IMR-90 (cell line): ENCODE results near the gene SPI1. TPM values are rescaled to one million over a fixed set of nuclear protein-coding genes. Genes with fewer than 3 reads are reported as not detected.

Source experiments
- ATAC-seq: fragments of 200-7000 bp; cut with Tn5 transposase; 2 replicates; pipeline ENCODE4 v1.9.1; 2020; ENCODE audit warnings: low read depth, mild to moderate bottlenecking, moderate library complexity
- BruUV-seq: library from RNA; stranded (reverse); fragments of 400-500 nt; replicated peaks from 2 replicates; lab custom pipeline; 2021; lab: Mats Ljungman, UMichigan
- CTCF ChIA-PET: fragments of 300-600 bp; formaldehyde crosslinking; extraction: SDS; loops from one replicate; lab custom pipeline; 2021; ENCODE audit warnings: antibody characterized with exemption; lab: Yijun Ruan, JAX
- POLR2A ChIA-PET: fragments of 300-600 bp; sonication (Branson Sonifier 250); formaldehyde crosslinking; loops from one replicate; lab custom pipeline; 2022; ENCODE audit warnings: antibody characterized with exemption; ENCODE audit not compliant: unreplicated experiment; lab: Charles Lee
- DNase-seq: peaks from one replicate; pipeline ENCODE4 v3.0.0; 2013
- H2AFZ ChIP-seq: replicated peaks from 2 replicates; pipeline ENCODE3; 2013; ENCODE audit warnings: low read length, mild to moderate bottlenecking; ENCODE audit not compliant: poor library complexity
- H2AK5ac ChIP-seq: 2 replicates; pipeline ENCODE4 v1.6.1; 2013; ENCODE audit warnings: low read depth, low read length, inconsistent platforms
- H2AK9ac ChIP-seq: replicated peaks from 2 replicates; pipeline ENCODE3; 2013; ENCODE audit warnings: mild to moderate bottlenecking, low read depth, low read length, moderate library complexity; ENCODE audit not compliant: poor library complexity
- H2BK120ac ChIP-seq: 2 replicates; pipeline ENCODE4 v1.6.1; 2013; ENCODE audit warnings: low read depth, low read length, inconsistent platforms
- H2BK15ac ChIP-seq: 3 replicates; pipeline ENCODE4 v1.6.1; 2013; ENCODE audit warnings: low read depth, low read length, inconsistent platforms
- H2BK20ac ChIP-seq: 2 replicates; pipeline ENCODE4 v1.6.1; 2013; ENCODE audit warnings: low read depth, mild to moderate bottlenecking, inconsistent platforms, low read length, moderate library complexity
- H2BK5ac ChIP-seq: 2 replicates; pipeline ENCODE4 v1.6.1; 2013; ENCODE audit warnings: mild to moderate bottlenecking, low read depth, low read length, inconsistent platforms; ENCODE audit not compliant: poor library complexity, severe bottlenecking
- H3K14ac ChIP-seq: replicated peaks from 2 replicates; pipeline ENCODE4 v1.6.1; 2013; ENCODE audit warnings: low read depth, low read length, inconsistent platforms
- H3K18ac ChIP-seq: 2 replicates; pipeline ENCODE4 v1.6.1; 2013; ENCODE audit warnings: low read depth, low read length, control low read depth
- H3K23ac ChIP-seq: 2 replicates; pipeline ENCODE4 v1.6.1; 2013; ENCODE audit warnings: low read depth, low read length, inconsistent platforms
- H3K27ac ChIP-seq: 2 replicates; pipeline ENCODE4 v1.5.1; 2013; ENCODE audit warnings: mild to moderate bottlenecking, control low read depth, low read length; ENCODE audit not compliant: insufficient read depth
- H3K27me3 ChIP-seq: 2 replicates; pipeline ENCODE4 v1.6.1; 2013; ENCODE audit warnings: low read length; ENCODE audit not compliant: control insufficient read depth, insufficient read depth
- H3K36me3 ChIP-seq: 2 replicates; pipeline ENCODE4 v1.6.1; 2013; ENCODE audit warnings: low read length, mixed read lengths; ENCODE audit not compliant: control insufficient read depth, insufficient read depth
- H3K4ac ChIP-seq: 2 replicates; pipeline ENCODE4 v1.6.1; 2013; ENCODE audit warnings: low read depth, low read length, inconsistent platforms
- H3K4me1 ChIP-seq: 2 replicates; pipeline ENCODE4 v1.6.1; 2013; ENCODE audit warnings: low read length, mixed read lengths; ENCODE audit not compliant: control insufficient read depth, insufficient read depth
- H3K4me2 ChIP-seq: 2 replicates; pipeline ENCODE4 v1.6.1; 2013; ENCODE audit warnings: low read depth, mild to moderate bottlenecking, control low read depth, low read length, moderate library complexity
- H3K4me3 ChIP-seq: 2 replicates; pipeline ENCODE4 v1.5.1; 2013; ENCODE audit warnings: low read depth, mild to moderate bottlenecking, control low read depth, low read length, moderate library complexity; ENCODE audit not compliant: insufficient read depth
- H3K56ac ChIP-seq: 2 replicates; pipeline ENCODE4 v1.6.1; 2013; ENCODE audit warnings: low read length, inconsistent platforms; ENCODE audit not compliant: insufficient read depth; ENCODE audit errors: extremely low read depth
- H3K79me1 ChIP-seq, 2 experiments: 2 replicates each; pipeline ENCODE4 v1.6.1; 2013; ENCODE audit warnings: low read length in 2 of 2, inconsistent platforms in 1 of 2, low read depth in 1 of 2
- H3K9ac ChIP-seq: 2 replicates; pipeline ENCODE4 v1.6.1; 2013; ENCODE audit warnings: low read depth, low read length, control low read depth
- H3K9me1 ChIP-seq: 2 replicates; pipeline ENCODE4 v1.6.1; 2013; ENCODE audit warnings: low read length, inconsistent platforms; ENCODE audit not compliant: insufficient read depth
- H3K9me3 ChIP-seq: 2 replicates; pipeline ENCODE4 v1.6.1; 2013; ENCODE audit warnings: low read length; ENCODE audit not compliant: control insufficient read depth, insufficient read depth
- H4K20me1 ChIP-seq: 2 replicates; pipeline ENCODE4 v1.6.1; 2013; ENCODE audit warnings: low read length, inconsistent platforms; ENCODE audit not compliant: insufficient read depth
- H4K5ac ChIP-seq: 2 replicates; pipeline ENCODE4 v1.6.1; 2013; ENCODE audit warnings: mild to moderate bottlenecking, low read depth, low read length, control low read depth
- H4K8ac ChIP-seq, 2 experiments: 2 replicates each; pipeline ENCODE4 v1.6.1; 2013; ENCODE audit warnings: low read depth in 2 of 2, low read length in 2 of 2, control low read depth in 1 of 2, inconsistent platforms in 1 of 2
- H4K91ac ChIP-seq: 2 replicates; pipeline ENCODE4 v1.6.1; 2013; ENCODE audit warnings: low read depth, low read length, inconsistent platforms; ENCODE audit not compliant: insufficient read depth
- FOS ChIP-seq: fragments of 150-350 bp; IDR thresholded peaks from 2 replicates; pipeline ENCODE4 v1.6.1; 2016; ENCODE audit warnings: low read depth, low read length
- MAFK ChIP-seq: IDR thresholded peaks from 2 replicates; pipeline ENCODE4 v1.6.1; 2012; ENCODE audit warnings: low read depth, low read length, improper control_type of control experiment
- MXI1 ChIP-seq: IDR thresholded peaks from 2 replicates; pipeline ENCODE4 v1.6.1; 2012; ENCODE audit warnings: low read depth, mild to moderate bottlenecking, low read length, moderate library complexity, borderline replicate concordance
- NFE2L2 ChIP-seq: fragments of 150-350 bp; IDR thresholded peaks from 2 replicates; pipeline ENCODE4 v1.6.1; 2016; ENCODE audit warnings: low read depth, mild to moderate bottlenecking, low read length
- POLR2A ChIP-seq: IDR thresholded peaks from 2 replicates; pipeline ENCODE4 v1.6.1; 2012; ENCODE audit warnings: mild to moderate bottlenecking, low read depth, low read length
- RCOR1 ChIP-seq: IDR thresholded peaks from 2 replicates; pipeline ENCODE4 v1.6.1; 2012; ENCODE audit warnings: mild to moderate bottlenecking, low read length, improper control_type of control experiment; ENCODE audit not compliant: insufficient replicate concordance
- RFX5 ChIP-seq: IDR thresholded peaks from 2 replicates; pipeline ENCODE4 v1.8.0; 2012; ENCODE audit warnings: low read depth, mild to moderate bottlenecking, low read length, moderate library complexity
- SMC3 ChIP-seq: fragments of 150-350 bp; IDR thresholded peaks from 2 replicates; pipeline ENCODE4 v1.6.1; 2016; ENCODE audit warnings: low read depth, mild to moderate bottlenecking, antibody characterized with exemption, low read length, moderate library complexity
- WGBS, 2 experiments: methylation state at CpG; one replicate each; pipeline versions ENCODE4 v1.1.5 to v1.1.7; 2013; ENCODE audit warnings: missing lambda C conversion rate in 2 of 2; ENCODE audit not compliant: insufficient read length in 1 of 2; ENCODE audit errors: extremely low coverage in 2 of 2; 5-methylcytosine and 5-hydroxymethylcytosine counted together
- dilution Hi-C: fragments of 300-500 bp; cut with HindIII; formaldehyde crosslinking; loops from one replicate; pipeline ENCODE4 v1.14.3; 2018; ENCODE audit warnings: low sequenced_read_pairs; ENCODE audit not compliant: unreplicated experiment
- in situ Hi-C: fragments of 300-500 bp; cut with MboI; formaldehyde crosslinking; loops from 3 replicates; pipeline ENCODE4 v1.14.3; 2019; ENCODE audit warnings: low sequenced_read_pairs, inconsistent platforms, mixed read lengths
- intact Hi-C: fragments of 100-400 bp; cut with micrococcal nuclease; formaldehyde crosslinking; loops from 2 replicates; pipeline ENCODE4 v1.10.0; 2022
- polyA plus RNA-seq, 3 experiments: library from polyadenylated mRNA; depleted of rRNA; stranded (reverse); fragments of >200 nt; gene quantifications; 2 replicates each; pipeline ENCODE4 v1.2.3, GENCODE V29; 2012; ENCODE audit warnings: low replicate concordance in 1 of 3
- total RNA-seq: library from RNA; depleted of rRNA; stranded (reverse); fragments of >200 nt; gene quantifications from 2 replicates; pipeline ENCODE4 v1.2.3, GENCODE V29; 2012

SPI1 gene
- total and polyA plus RNA-seq, 2 of the 4 experiments (the other 2 are of a cell fraction): not detected

GRCh38 chr11:47308050-47308823 lies 70.1 kb downstream of the SPI1 start:
- no peak overlapping the region for H3K14ac ChIP-seq
- no peak for ATAC-seq
- H2AK9ac ChIP-seq: no peak overlapping the region
- H3K27ac ChIP-seq: no peak overlapping the region
- no peak overlapping the region for H3K4ac ChIP-seq
- ChIA-PET CTCF (no interaction called here), POLR2A (no interaction called here)
- H3K23ac ChIP-seq: no peak overlapping the region
- peaks cover 42% of the 10 kb centered on the region for H3K36me3 ChIP-seq
- 100% methylated on average over 2 of the region's 6 CpGs; no CpG with 5 or more reads in 1 of the 2 experiments for WGBS, 2 experiments
- no peak overlapping the region for H3K4me2 ChIP-seq
- dilution Hi-C loops: no loop called here
- H2BK5ac ChIP-seq: no peak overlapping the region
- no peak overlapping the region for H2BK20ac ChIP-seq
- H4K8ac ChIP-seq: no peak overlapping the region
- H2AFZ ChIP-seq: no peak overlapping the region
- H4K20me1 ChIP-seq: no peaks in the 10 kb centered on the region
- TF ChIP-seq NFE2L2 (no peak), RFX5 (no peak), MXI1 (no peak), POLR2A (no peak), MAFK (no peak), SMC3 (no peak), FOS (no peak), RCOR1 (no peak)
- no peak overlapping the region for H3K18ac ChIP-seq
- H4K5ac ChIP-seq: no peak overlapping the region
- no peak overlapping the region for H4K91ac ChIP-seq
- peaks cover 16% of the 10 kb centered on the region; the same call in 1 of the 2 replicates for H3K9me1 ChIP-seq
- no peak overlapping the region for H3K9ac ChIP-seq
- H2BK15ac ChIP-seq: no peak overlapping the region
- H3K79me1 ChIP-seq: peaks cover 0 to 12% of the 10 kb centered on the region in 2 experiments; a peak in 2 of 4 replicates
- no peak overlapping the region for H3K56ac ChIP-seq
- no peak overlapping the region for H2BK120ac ChIP-seq
- DNase-seq: no peak
- no peaks in the 10 kb centered on the region for H3K4me1 ChIP-seq
- BruUV-seq: no TSS peak
- H3K9me3 ChIP-seq: no peaks in the 10 kb centered on the region
- H3K27me3 ChIP-seq: no peaks in the 10 kb centered on the region
- H3K4me3 ChIP-seq: no peak overlapping the region
- in situ Hi-C loops: no loop called here
- H2AK5ac ChIP-seq: no peak overlapping the region
- intact Hi-C loops: loop anchor here (5.0 kb wide), 1 partner anchor 36 kb away; the partner anchor contains the start of gene MADD
